GM19397 (cell line): ENCODE results near the gene GLB1L.
"Not testable (repeated sequence)": the region's sequence is repeated elsewhere in the genome, so short reads cannot be mapped to it uniquely, and the experiment has no call there.

Source experiments
- ATAC-seq: cut with Tn5 transposase; IDR thresholded peaks from one replicate; pipeline ENCODE4 v1.9.1; 2021; ENCODE audit warnings: mild to moderate bottlenecking, moderate library complexity; ENCODE audit not compliant: unreplicated experiment

GLB1L gene

GRCh38 chr2:219281588-219281987 is 36.3 kb upstream of the GLB1L start:
- no peak for ATAC-seq

GRCh38 chr2:219280651-219281050 is 35.4 kb upstream of the GLB1L start:
- no peak for ATAC-seq

GRCh38 chr2:219279916-219280516 is 34.8 kb upstream of the GLB1L start:
- ATAC-seq: no peak

- peak; percentile 89 for ATAC-seq
These were observed 34.1 kb upstream of the GLB1L start, which contains the start of gene DNAJB2 for GRCh38 chr2:219279151-219279915. DNAJB2 (plus strand) TSS chr2:219279366; CDS start chr2:219279834, 468 bp downstream.

- ATAC-seq: no peak
These were observed 33.5 kb upstream of the GLB1L start for GRCh38 chr2:219278655-219279150.

- no peak for ATAC-seq
These were observed 32.7 kb upstream of the GLB1L start for GRCh38 chr2:219277703-219278654.

GRCh38 chr2:219274361-219274921 is 29.2 kb upstream of the GLB1L start:
- no peak for ATAC-seq

GRCh38 chr2:219273937-219274336 is 28.7 kb upstream of the GLB1L start:
- no peak for ATAC-seq

GRCh38 chr2:219272995-219273394 is 27.8 kb upstream of the GLB1L start:
- no peak for ATAC-seq

GRCh38 chr2:219272356-219272755 is 27.1 kb upstream of the GLB1L start:
- no peak for ATAC-seq

- no peak for ATAC-seq
These were observed 25.8 kb upstream of the GLB1L start for GRCh38 chr2:219271021-219271420.

- ATAC-seq: no peak
These were observed 24.8 kb upstream of the GLB1L start for GRCh38 chr2:219270055-219270372.

- no peak for ATAC-seq
These were observed 24.3 kb upstream of the GLB1L start for GRCh38 chr2:219269362-219270054.

GRCh38 chr2:219268294-219268693 is 23.1 kb upstream of the GLB1L start:
- no peak for ATAC-seq

GRCh38 chr2:219266886-219267285 is 21.6 kb upstream of the GLB1L start:
- ATAC-seq: no peak

- ATAC-seq: no peak
These were observed 21.0 kb upstream of the GLB1L start for GRCh38 chr2:219266232-219266631.

GRCh38 chr2:219261024-219261855 is 16.0 kb upstream of the GLB1L start:
- no peak for ATAC-seq

GRCh38 chr2:219258942-219259341 is 13.7 kb upstream of the GLB1L start:
- ATAC-seq: not testable (repeated sequence)

- ATAC-seq: peak; percentile 15
These were observed 9.5 kb upstream of the GLB1L start for GRCh38 chr2:219254590-219255201.
